ENCODE results near the gene PCBP2.
"Not testable (repeated sequence)": the region's sequence is repeated elsewhere in the genome, so short reads cannot be mapped to it uniquely, and the experiment has no call there.

PCBP2 gene

GRCh38 chr12:53441040-53441833, 10.7 kb upstream of the PCBP2 start, which contains the start of gene PRR13:
PRR13 (plus strand) TSS chr12:53441734; CDS start chr12:53442715, 981 bp downstream.
- DNase-seq: peak; percentile 93

DNA sequence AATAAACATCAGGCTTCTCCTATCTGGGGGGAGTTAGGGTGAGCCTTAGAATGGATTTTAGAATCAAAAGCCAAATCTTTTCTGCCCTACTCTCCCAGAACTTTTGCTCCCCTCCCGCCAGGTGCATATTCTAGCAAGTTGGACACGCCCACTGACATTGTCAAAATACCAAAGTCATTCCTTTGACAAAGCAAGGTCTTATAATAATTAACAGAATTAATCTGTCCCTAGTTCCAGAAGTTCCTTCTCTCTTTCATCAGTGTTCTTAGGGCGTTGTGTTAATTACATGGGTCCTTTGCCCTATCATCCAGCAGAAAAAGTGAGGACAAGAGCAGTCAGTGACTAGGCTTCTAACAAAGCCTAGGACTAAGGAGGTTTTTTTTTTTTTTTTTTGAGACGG, 7.9 kb upstream of the PCBP2 start:
- DNase-seq: no peak

DNA sequence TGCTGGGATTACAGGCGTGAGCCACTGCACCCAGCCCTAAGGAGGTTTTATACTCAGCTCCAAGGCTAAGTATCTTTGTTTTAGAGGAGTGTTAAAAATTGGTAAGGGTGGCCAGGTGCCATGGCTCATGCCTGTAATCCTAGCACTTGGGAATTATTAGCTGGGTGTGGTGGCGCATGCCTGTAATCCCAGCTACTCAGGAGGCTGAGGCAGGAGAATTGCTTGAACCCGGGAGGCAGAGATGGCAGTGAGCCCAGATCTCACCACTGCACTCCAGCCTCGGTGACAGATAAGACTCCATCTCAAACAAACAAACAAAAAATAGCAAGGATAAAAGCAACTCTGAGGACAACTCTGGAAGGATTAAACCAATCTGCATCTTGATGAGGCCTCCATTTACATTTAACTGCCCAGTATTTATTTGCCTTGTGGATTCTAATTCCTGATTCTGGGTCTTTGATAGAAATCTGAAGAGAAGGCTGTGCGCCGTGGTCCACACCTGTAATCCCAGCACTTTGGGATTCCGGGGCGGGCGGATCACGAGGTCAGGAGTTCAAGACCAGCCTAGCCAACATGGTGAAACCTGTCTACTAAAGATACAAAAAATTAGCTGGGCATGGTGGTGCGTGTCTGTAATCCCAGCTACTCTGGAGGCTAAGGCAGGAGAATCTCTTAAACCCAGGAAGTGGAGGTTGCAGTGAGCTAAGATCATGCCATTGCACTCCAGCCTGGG, 7.1 kb upstream of the PCBP2 start:
- not testable (repeated sequence) for DNase-seq

- DNase-seq: no peak
These were observed 966 bp upstream of the PCBP2 start for GRCh38 chr12:53450936-53451335.

GRCh38 chr12:53452159-53453077, 516 bp downstream of the PCBP2 start:
- no peak for DNase-seq

DNA sequence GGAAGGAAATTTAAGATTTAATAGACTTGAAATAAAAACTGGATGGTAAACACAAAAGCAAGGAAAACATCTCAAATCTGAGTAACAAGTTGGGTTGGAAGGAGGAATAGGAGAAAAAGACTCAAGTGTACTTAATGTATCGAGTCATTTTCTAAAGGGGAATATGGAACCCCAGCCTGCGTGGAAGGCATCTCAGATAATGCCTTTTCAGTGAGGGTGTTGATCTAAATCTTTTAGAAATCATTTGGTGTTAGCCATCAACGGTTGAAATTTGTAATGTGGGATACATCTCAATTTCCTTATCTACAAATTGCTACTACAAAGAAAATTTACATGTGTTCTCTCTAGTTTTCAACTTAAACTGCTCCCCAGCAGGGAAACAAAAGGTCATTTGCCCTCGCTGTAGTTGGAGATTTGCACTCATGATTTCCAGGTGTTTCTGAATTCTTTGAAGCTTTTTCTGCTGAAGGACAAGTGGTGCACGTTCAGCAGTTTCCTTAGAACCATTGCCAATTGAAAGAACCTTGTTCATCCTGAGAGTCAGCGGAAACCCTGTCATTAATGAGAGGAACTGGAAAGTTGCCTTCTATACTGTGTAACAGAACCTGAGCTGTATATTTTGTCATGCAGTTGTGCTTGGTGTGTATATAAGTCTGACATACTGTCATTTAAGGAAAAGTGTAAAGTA, 2.2 kb downstream of the PCBP2 start:
- no peak for DNase-seq

DNA sequence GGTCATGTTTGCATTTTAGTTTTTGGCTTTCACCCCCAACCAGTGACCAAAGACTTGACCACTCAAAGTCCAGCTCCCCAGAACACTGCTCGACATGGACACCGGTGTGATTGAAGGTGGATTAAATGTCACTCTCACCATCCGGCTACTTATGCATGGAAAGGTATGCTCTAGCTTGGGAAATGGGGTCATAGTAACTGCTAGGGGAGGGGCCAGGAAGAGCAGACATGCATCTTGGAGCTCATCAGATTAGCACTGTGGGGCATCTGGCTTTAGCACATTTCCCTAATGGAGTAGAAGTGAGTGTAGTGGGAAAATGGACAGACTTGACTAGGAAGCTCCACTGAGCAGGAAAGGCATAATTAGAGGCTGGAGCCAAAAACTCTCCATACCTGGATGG, 2.8 kb downstream of the PCBP2 start:
- DNase-seq: no peak

DNA sequence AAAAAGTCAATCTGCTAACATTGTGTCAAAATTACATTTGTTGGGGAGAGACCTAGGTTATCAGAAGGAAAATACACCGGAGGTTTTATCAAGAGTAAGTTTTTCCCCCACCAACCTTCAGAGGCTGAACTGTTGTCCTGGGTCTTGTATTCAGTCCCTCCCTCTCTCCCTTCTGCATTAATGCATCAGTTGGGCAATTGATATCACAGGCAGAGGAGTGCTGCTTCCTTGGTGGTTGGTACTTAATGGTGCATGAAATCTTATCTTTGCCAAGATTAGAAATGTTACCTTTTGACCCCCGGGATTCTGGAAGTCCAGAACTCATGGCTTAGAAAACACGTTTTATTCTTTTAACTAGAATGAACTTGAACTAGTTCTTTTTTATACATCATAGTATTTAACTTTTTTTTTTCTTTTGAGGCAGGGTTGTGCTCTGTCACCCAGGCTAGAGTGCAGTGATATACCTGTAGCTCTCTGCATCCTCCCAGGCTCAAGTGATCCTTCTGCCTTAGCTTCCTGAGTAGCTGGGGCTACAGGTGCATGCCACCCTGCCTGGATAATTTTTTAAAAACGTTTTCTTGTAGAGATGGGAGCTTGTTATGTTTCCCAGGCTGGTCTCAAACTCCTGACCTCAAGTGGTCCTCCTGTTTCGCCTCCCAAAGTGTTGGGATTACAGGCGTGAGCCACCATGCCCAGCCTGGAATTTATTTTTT, 4.9 kb downstream of the PCBP2 start:
- no peak for DNase-seq

- no peak for DNase-seq
These were observed 7.2 kb downstream of the PCBP2 start for GRCh38 chr12:53459097-53459496.

- no peak for DNase-seq
These were observed 9.2 kb downstream of the PCBP2 start for GRCh38 chr12:53461059-53461458.

DNA sequence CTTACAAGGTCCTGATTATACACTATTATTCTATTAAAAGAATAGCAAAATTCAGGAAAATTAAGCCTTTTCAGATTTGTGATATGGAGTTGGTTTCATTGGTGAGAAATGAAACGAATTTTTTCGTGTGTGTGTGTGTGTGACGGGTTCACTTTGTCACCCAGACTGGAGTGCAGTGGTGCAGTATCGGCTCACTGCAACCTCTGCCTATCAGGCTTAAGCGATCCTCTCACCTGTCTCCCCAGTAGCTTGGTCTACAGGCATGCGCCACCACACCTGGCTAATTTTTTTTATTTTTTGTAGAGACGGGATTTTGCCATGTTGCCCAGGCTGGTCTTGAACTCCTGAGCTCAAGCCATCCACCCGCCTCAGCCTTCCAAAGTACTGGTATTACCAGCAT, 9.7 kb downstream of the PCBP2 start:
- DNase-seq: no peak

GRCh38 chr12:53462935-53463334, 11.0 kb downstream of the PCBP2 start:
- DNase-seq: no peak

DNA sequence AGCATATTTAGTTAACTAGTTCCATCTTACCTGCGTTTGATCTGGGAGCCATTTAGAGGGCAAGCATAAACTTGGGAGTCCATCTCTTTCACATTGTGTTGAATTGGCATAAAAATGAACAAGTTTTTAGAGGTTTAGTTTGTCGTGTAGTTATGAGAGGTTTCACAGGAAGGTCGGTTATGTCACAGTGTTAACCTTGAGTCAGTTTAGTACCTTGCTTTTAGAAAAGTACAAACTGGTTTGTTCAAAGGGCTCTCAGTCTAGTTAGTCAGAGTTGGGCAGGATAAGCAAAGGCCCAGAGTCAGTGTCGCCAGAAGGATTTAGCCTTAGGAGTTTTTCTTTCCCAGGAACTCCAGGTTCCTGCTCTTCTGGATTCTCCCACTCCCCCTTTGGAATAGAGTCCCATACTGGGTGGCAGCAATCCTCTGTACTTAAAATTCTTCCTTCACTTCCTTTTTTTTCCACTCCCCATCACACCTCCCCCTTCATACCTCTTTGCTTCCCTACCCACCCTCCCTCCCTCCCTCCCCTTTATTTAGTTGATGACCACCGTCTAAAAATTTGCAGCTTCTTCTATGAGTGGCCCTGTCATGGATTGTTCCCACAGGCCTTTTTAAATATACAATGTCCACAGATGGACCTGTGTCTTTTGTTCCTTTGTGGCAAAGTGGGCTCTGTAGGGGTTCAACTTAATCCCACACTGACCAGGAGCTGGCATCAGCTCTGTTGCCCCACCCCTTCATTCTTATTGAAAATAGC, 12.1 kb downstream of the PCBP2 start:
- DNase-seq: no peak

DNA sequence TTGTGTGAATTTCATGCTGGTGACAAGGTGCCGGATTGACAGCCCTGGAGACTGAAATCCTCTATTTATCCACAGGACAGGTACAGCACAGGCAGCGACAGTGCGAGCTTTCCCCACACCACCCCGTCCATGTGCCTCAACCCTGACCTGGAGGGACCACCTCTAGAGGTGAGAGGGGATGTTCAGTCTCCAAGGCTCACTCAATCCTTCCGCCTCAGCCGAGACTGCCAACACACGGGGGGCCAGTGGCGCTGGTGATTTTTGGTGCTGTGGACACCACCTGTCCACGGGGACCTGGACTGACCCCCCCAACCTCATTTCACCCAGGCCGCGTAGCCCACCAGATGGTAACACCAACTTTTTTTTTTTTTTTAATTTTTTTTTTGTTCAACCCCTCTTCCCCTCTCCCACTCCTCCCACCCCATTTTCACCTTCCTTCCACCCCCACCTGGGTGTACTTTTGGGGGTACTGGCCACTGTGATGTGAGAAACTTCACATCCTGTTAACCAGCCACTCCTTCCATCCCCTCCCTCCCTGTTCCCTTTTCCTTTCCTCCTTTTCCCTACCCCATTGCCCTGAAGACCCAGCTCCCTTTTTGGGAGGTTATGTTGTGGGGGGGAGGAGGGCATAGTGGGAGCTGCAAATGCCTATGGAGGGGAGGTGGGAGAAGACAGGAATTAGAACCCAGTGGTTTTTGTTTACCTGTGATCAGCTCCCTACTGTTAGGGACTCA, 12.9 kb downstream of the PCBP2 start:
- DNase-seq: no peak

GRCh38 chr12:53465679-53466078, 13.8 kb downstream of the PCBP2 start:
- DNase-seq: no peak

- no peak for DNase-seq
These were observed 14.7 kb downstream of the PCBP2 start for GRCh38 chr12:53466640-53467039.

DNA sequence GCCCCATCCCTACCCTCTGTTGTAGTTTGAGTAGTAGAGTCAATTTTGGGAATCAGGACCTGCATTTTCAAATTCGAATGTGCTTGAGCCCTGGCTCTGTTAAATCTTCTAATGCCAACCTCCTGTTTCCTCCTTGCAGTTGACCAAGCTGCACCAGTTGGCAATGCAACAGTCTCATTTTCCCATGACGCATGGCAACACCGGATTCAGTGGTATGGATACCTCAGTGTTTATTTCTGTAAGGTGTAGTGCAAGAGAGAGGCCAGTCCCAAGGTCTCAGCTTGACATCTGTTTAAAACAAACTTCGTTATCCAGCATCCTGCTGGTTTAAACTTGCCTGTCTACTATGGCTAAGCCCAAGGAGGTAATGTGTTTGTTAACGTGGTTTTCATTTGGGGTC, 15.2 kb downstream of the PCBP2 start:
- DNase-seq: no peak

DNA sequence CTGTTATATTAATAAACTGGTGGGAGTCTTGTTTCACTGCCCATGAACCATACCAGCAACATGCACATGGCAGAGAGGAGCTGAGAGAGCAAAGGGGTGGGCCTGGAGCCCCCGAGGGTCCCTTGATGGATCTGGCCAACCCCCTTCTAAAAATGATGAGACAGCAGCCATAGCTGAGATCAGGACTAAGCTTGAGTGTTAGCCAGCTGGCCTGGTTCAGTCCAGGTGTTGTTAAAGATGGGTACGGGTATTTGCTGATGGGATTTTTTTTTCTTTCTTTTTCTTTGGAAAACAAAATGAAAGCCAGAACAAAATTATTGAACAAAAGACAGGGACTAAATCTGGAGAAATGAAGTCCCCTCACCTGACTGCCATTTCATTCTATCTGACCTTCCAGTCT, 16.0 kb downstream of the PCBP2 start:
- DNase-seq: no peak

DNA sequence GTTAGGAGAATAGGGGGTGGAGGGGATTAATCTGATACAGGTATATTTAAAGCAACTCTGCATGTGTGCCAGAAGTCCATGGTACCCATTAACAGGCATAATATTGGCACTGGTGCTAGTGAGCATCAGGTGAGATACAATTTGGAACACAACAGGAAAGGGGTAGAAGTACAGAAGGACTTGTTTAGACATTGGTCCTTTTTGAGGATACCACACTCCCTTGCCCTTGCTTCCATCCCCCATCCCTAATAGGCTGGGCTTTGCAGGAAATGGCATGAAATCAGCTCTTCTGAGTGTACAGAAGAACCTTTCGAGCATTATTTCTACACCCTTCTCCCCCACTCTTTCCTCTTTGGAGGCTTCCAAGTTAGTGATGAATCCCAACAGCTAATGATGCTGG, 16.4 kb downstream of the PCBP2 start:
- no peak for DNase-seq

- DNase-seq: no peak
These were observed 20.2 kb downstream of the PCBP2 start for GRCh38 chr12:53472056-53472582.
